B cell (primary cell): ENCODE results near the gene ACAP1. TPM values are rescaled to one million over a fixed set of nuclear protein-coding genes. Genes with fewer than 3 reads are reported as not detected.

Experiments
- ATAC-seq: fragments of 200-7000 bp; cut with Tn5 transposase; one replicate; pipeline ENCODE4 v1.10.0; 2021; ENCODE audit warnings: low read depth, mild to moderate bottlenecking, moderate number of reproducible peaks, moderate library complexity
- CTCF ChIA-PET: fragments of 350-600 bp; sonication (Branson Sonifier 250); formaldehyde crosslinking; loops from one replicate; lab custom pipeline; 2021; ENCODE audit warnings: antibody characterized with exemption, inconsistent platforms; lab: Charles Lee
- POLR2A ChIA-PET: fragments of 350-600 bp; sonication (Branson Sonifier 250); formaldehyde crosslinking; loops from one replicate; lab custom pipeline; 2021; ENCODE audit warnings: antibody characterized with exemption; lab: Charles Lee
- DNase-seq: peaks from one replicate; pipeline ENCODE4 v3.0.0; 2013
- H2AFZ ChIP-seq: 2 replicates; pipeline ENCODE4 v1.6.1; 2012; ENCODE audit warnings: mild to moderate bottlenecking, low read depth, low read length; ENCODE audit not compliant: insufficient read depth, poor library complexity, severe bottlenecking
- H3K27ac ChIP-seq, 2 donors: 1 replicate in 1 of 2; 2 replicates in 1 of 2; pipeline ENCODE4 v1.5.1; 2012 to 2013; ENCODE audit warnings: low read length in 2 of 2, mild to moderate bottlenecking in 2 of 2, moderate library complexity in 1 of 2
- H3K27me3 ChIP-seq, 4 experiments: fragments of 200-600 bp in 1 of 4; sonication (generic) in 1 of 4; replicated peaks in 1 of 4; 1 replicate in 2 of 4; 2 replicates in 2 of 4; pipeline versions ENCODE4 v1.6.1 to v1.7.0; 2013 to 2016; ENCODE audit warnings: low read length in 3 of 4, mild to moderate bottlenecking in 2 of 4, mixed read lengths in 1 of 4, moderate library complexity in 1 of 4; ENCODE audit not compliant: insufficient read depth in 4 of 4, control insufficient read depth in 3 of 4; ENCODE audit errors: control extremely low read depth in 1 of 4
- H3K36me3 ChIP-seq, 2 experiments: replicated peaks in 1 of 2; 1 replicate in 1 of 2; 2 replicates in 1 of 2; pipeline versions ENCODE4 v1.6.1 to v1.7.1; 2013; ENCODE audit warnings: low read length in 1 of 2; ENCODE audit not compliant: insufficient read depth in 2 of 2, control insufficient read depth in 1 of 2; ENCODE audit errors: control extremely low read depth in 1 of 2, extremely low read depth in 1 of 2
- H3K4me1 ChIP-seq, 2 donors: fragments of 200-600 bp in 1 of 2; sonication (generic) in 1 of 2; 1 replicate in 1 of 2; 2 replicates in 1 of 2; pipeline versions ENCODE4 v1.5.1 to v1.6.1; 2013 to 2017; ENCODE audit warnings: low read length in 2 of 2; ENCODE audit not compliant: control insufficient read depth in 2 of 2, insufficient read depth in 2 of 2
- H3K4me2 ChIP-seq: replicated peaks from 2 replicates; pipeline ENCODE3; 2012; ENCODE audit warnings: mild to moderate bottlenecking, low read depth, low read length; ENCODE audit not compliant: poor library complexity, severe bottlenecking
- H3K4me3 ChIP-seq, 5 experiments: fragments of 200-600 bp in 1 of 5; sonication (generic) in 1 of 5; 1 replicate in 3 of 5; 2 replicates in 2 of 5; pipeline versions ENCODE4 v1.5.1 to v1.7.0; 2011 to 2016; ENCODE audit warnings: low read length in 4 of 5, mild to moderate bottlenecking in 4 of 5, low read depth in 2 of 5, control low read depth in 1 of 5, moderate library complexity in 1 of 5; ENCODE audit not compliant: insufficient read depth in 1 of 5; ENCODE audit errors: control extremely low read depth in 1 of 5, extremely low read depth in 1 of 5
- H3K79me2 ChIP-seq: fragments of 200-600 bp; sonication (generic); one replicate; pipeline ENCODE4 v1.6.0; 2016; ENCODE audit warnings: low read length; ENCODE audit not compliant: control insufficient read depth, insufficient read depth
- H3K9ac ChIP-seq: fragments of 200-600 bp; sonication (generic); 2 replicates; pipeline ENCODE4 v1.6.1; 2017; ENCODE audit warnings: mild to moderate bottlenecking, low read length, moderate library complexity
- H3K9me3 ChIP-seq, 3 donors: one replicate each; pipeline versions ENCODE4 v1.6.1 to v1.7.1; 2013; ENCODE audit warnings: low read length in 2 of 3; ENCODE audit not compliant: control insufficient read depth in 2 of 3, insufficient read depth in 1 of 3; ENCODE audit errors: control extremely low read depth in 1 of 3
- H4K20me1 ChIP-seq: 2 replicates; pipeline ENCODE4 v1.6.0; 2012; ENCODE audit warnings: mild to moderate bottlenecking, low read length; ENCODE audit not compliant: insufficient read depth, control insufficient read depth, poor library complexity, severe bottlenecking
- H3K27ac Mint-ChIP-seq: one replicate; pipeline ENCODE4 v1.8.0; 2021; ENCODE audit warnings: mixed read lengths
- H3K27me3 Mint-ChIP-seq: one replicate; pipeline ENCODE4 v1.8.0; 2021; ENCODE audit warnings: mixed read lengths
- H3K4me1 Mint-ChIP-seq: one replicate; pipeline ENCODE4 v1.8.0; 2021; ENCODE audit warnings: mixed read lengths
- H3K4me3 Mint-ChIP-seq: one replicate; pipeline ENCODE4 v1.8.0; 2021; ENCODE audit warnings: mixed read lengths
- H3K9me3 Mint-ChIP-seq: one replicate; pipeline ENCODE4 v1.8.0; 2022; ENCODE audit warnings: mixed read lengths; ENCODE audit not compliant: insufficient read depth
- CTCF ChIP-seq: fragments of 200-600 bp; IDR thresholded peaks from one replicate; pipeline ENCODE4 v1.8.0; 2022; ENCODE audit warnings: antibody characterized with exemption, mild to moderate bottlenecking
- EZH2 ChIP-seq: IDR thresholded peaks from 2 replicates; pipeline ENCODE4 v1.6.1; 2012; ENCODE audit warnings: borderline replicate concordance, low read depth, mild to moderate bottlenecking, moderate library complexity, low read length; ENCODE audit not compliant: insufficient read depth, poor library complexity, severe bottlenecking
- WGBS: methylation state at CpG from one replicate; pipeline ENCODE4 v1.1.5; 2013; ENCODE audit warnings: missing lambda C conversion rate; ENCODE audit not compliant: insufficient coverage; 5-methylcytosine and 5-hydroxymethylcytosine counted together
- intact Hi-C: fragments of 100-400 bp; cut with micrococcal nuclease; formaldehyde crosslinking; loops from one replicate; pipeline ENCODE4 v1.10.0; 2022
- polyA plus RNA-seq: library from polyadenylated mRNA; depleted of rRNA; stranded (reverse); fragments of >200 nt; gene quantifications from 2 replicates; pipeline ENCODE4 v1.2.3, GENCODE V29; 2012
- total RNA-seq, 2 donors: library from RNA; stranded (reverse); fragments of 120-200 nt in 1 of 2; gene quantifications; 1 replicate in 1 of 2; 2 replicates in 1 of 2; pipeline versions ENCODE4 v1.2.3 to v1.2.4, GENCODE V29; 2013 to 2022

ACAP1 gene
- total and polyA plus RNA-seq, 2 donors (not counting 1 experiment from before 2014, with no cell fraction given), result 392 to 412 TPM

GRCh38 chr17:7289256-7290032, 46.9 kb upstream of the ACAP1 start:
- peaks cover 7% of the 10 kb centered on the region in 2 donors for H3K4me1 ChIP-seq
- ChIA-PET CTCF (interaction anchor here (10.9 kb wide), 1 partner anchor 8 kb away, joined by 115 read pairs; no protein-coding TSS in a partner anchor), POLR2A (no interaction called here)
- Mint-ChIP-seq H3K4me3 (no peak overlapping the region), H3K27me3 (peaks cover 40% of the 10 kb centered on the region), H3K27ac (no peak overlapping the region), H3K9me3 (no peaks in the 10 kb centered on the region), H3K4me1 (peaks cover 6% of the 10 kb centered on the region)
- H3K4me3 ChIP-seq, result no peak overlapping the region
- H3K79me2 ChIP-seq, result no peaks in the 10 kb centered on the region
- ATAC-seq (no peak), DNase-seq (no peak)
- intact Hi-C loops, result loop anchor here (10.0 kb wide), 1 partner anchor 155 kb away; no protein-coding TSS in a partner anchor
- H3K4me2 ChIP-seq, result no peak overlapping the region
- no peak overlapping the region for H3K9ac ChIP-seq
- H4K20me1 ChIP-seq, result no peaks in the 10 kb centered on the region
- WGBS, result 87% methylated on average over 15 of the region's 18 CpGs
- no peak overlapping the region for H2AFZ ChIP-seq
- H3K27me3 ChIP-seq, result peaks cover 0 to 50% (median 5%) of the 10 kb centered on the region in 4 experiments
- H3K9me3 ChIP-seq, result peaks cover 0 to 3% (median 0%) of the 10 kb centered on the region in 3 donors
- TF ChIP-seq CTCF (no peak), EZH2 (no peak)
- H3K36me3 ChIP-seq, result no peaks in the 10 kb centered on the region
- no peak overlapping the region for H3K27ac ChIP-seq

- no peak for ATAC-seq
- DNase-seq, result no peak
- ChIA-PET POLR2A (no interaction called here), CTCF (interaction anchor here (1.1 to 1.9 kb wide), 2 partner anchors 9 to 69 kb away, joined by 3 to 7 read pairs; partner anchors contain the start of gene SLC2A4)
- peaks cover 0 to 48% (median 8%) of the 10 kb centered on the region in 4 experiments for H3K27me3 ChIP-seq
- no peaks in the 10 kb centered on the region for H4K20me1 ChIP-seq
- H3K4me3 Mint-ChIP-seq, result no peak overlapping the region
- intact Hi-C loops, result loop anchor here (10.0 kb wide), 1 partner anchor 155 kb away; no protein-coding TSS in a partner anchor
- H3K4me1 ChIP-seq, result peaks cover 12 to 14% of the 10 kb centered on the region in 2 donors
- H3K9me3 ChIP-seq, result peaks cover 0 to 4% (median 0%) of the 10 kb centered on the region in 3 donors
- no peaks in the 10 kb centered on the region for H3K9me3 Mint-ChIP-seq
- H2AFZ ChIP-seq, result no peak overlapping the region
- H3K27ac ChIP-seq, result no peak overlapping the region
- no peak overlapping the region for H3K9ac ChIP-seq
- peaks cover 10% of the 10 kb centered on the region for H3K4me1 Mint-ChIP-seq
- H3K36me3 ChIP-seq, result no peaks in the 10 kb centered on the region
- no peak overlapping the region for H3K4me2 ChIP-seq
- H3K79me2 ChIP-seq, result no peaks in the 10 kb centered on the region
- 95% methylated on average over 17 of the region's 19 CpGs for WGBS
- no peak for TF ChIP-seq CTCF
- H3K27ac Mint-ChIP-seq, result no peak overlapping the region
- H3K4me3 ChIP-seq, result no peak overlapping the region
- peaks cover 44% of the 10 kb centered on the region for H3K27me3 Mint-ChIP-seq
These were observed 46.2 kb upstream of the ACAP1 start for GRCh38 chr17:7290166-7290565.
